Gastroesophageal sphincter (tissue), 4 donors: ENCODE results near the gene EBI3. TPM values are rescaled to one million over a fixed set of nuclear protein-coding genes. Genes with fewer than 3 reads are reported as not detected.

ENCODE experiments used
- ATAC-seq: fragments of 150-250 bp; one replicate; pipeline ENCODE4 v1.9.1; 2016; ENCODE audit warnings: mild to moderate bottlenecking, moderate library complexity
- H3K27ac ChIP-seq, 4 donors: fragments of 200-600 bp; sonication (generic) in 3 of 4; 1 replicate in 3 of 4; 2 replicates in 1 of 4; pipeline ENCODE4 v1.5.1; 2016 to 2019
- H3K27me3 ChIP-seq: fragments of 200-600 bp; sonication (generic); one replicate; pipeline ENCODE4 v1.5.1; 2019
- H3K36me3 ChIP-seq, 2 donors: fragments of 200-600 bp; sonication (generic); one replicate each; pipeline ENCODE4 v1.5.1; 2019; ENCODE audit warnings: control low read depth in 1 of 2
- H3K4me1 ChIP-seq, 3 donors: fragments of 200-600 bp; sonication (generic); 1 replicate in 2 of 3; 2 replicates in 1 of 3; pipeline ENCODE4 v1.5.1; 2016 to 2019; ENCODE audit warnings: control low read depth in 2 of 3
- H3K4me3 ChIP-seq, 2 donors: fragments of 200-600 bp; sonication (generic); one replicate each; pipeline ENCODE4 v1.5.1; 2019; ENCODE audit warnings: mild to moderate bottlenecking in 1 of 2, moderate library complexity in 1 of 2
- H3K9me3 ChIP-seq, 3 donors: fragments of 200-600 bp; sonication (generic); one replicate each; pipeline ENCODE4 v1.5.1; 2017 to 2019; ENCODE audit warnings: control low read depth in 2 of 3
- EP300 ChIP-seq: sonication (generic); formaldehyde crosslinking; IDR thresholded peaks from one replicate; pipeline ENCODE4 v1.6.1; 2017; ENCODE audit warnings: antibody characterized with exemption, mild to moderate bottlenecking
- POLR2A ChIP-seq, 2 donors: fragments of 450-650 bp; IDR thresholded peaks; one replicate each; pipeline ENCODE4 v1.6.1; 2017; ENCODE audit warnings: antibody characterized with exemption in 2 of 2, mild to moderate bottlenecking in 2 of 2, moderate library complexity in 1 of 2
- POLR2AphosphoS5 ChIP-seq: sonication (generic); formaldehyde crosslinking; IDR thresholded peaks from one replicate; pipeline ENCODE4 v1.6.1; 2017; ENCODE audit warnings: antibody characterized with exemption
- WGBS, 2 donors: methylation state at CpG; one replicate each; pipeline ENCODE4 v1.1.5; 2018; ENCODE audit warnings: low coverage in 1 of 2; 5-methylcytosine and 5-hydroxymethylcytosine counted together
- total RNA-seq, 4 donors: library from RNA; depleted of rRNA; stranded (reverse); fragments of >200 nt; gene quantifications; one replicate each; pipeline ENCODE4 v1.1.0, GENCODE V29; 2016
- TF ChIP-seq, protein P1 (sequence below), 4 experiments: fragments of 200-600 bp in 2 of 4; fragments of 450-650 bp in 2 of 4; sonication (generic) in 1 of 4; IDR thresholded peaks; one replicate each; pipeline ENCODE4 v1.5.1; 2017 to 2019; ENCODE audit warnings: antibody characterized with exemption in 4 of 4, mild to moderate bottlenecking in 2 of 4, moderate library complexity in 2 of 4

The EBI3 gene
- total RNA-seq, 4 donors from 2014 or later = 0.54 to 8.2 (median 0.96) TPM; not detected in 1

- no peaks in the 10 kb centered on the region for H3K9me3 ChIP-seq
- H3K4me3 ChIP-seq = no peak overlapping the region
- no peak overlapping the region for H3K27ac ChIP-seq
- peaks cover 0 to 19% (median 0%) of the 10 kb centered on the region in 3 donors for H3K4me1 ChIP-seq
- peaks cover 44% of the 10 kb centered on the region for H3K27me3 ChIP-seq
- no peak for ATAC-seq
- H3K36me3 ChIP-seq = no peaks in the 10 kb centered on the region
- no peak for TF ChIP-seq POLR2AphosphoS5
- TF ChIP-seq EP300 = no peak
- TF ChIP-seq, protein P1, sequence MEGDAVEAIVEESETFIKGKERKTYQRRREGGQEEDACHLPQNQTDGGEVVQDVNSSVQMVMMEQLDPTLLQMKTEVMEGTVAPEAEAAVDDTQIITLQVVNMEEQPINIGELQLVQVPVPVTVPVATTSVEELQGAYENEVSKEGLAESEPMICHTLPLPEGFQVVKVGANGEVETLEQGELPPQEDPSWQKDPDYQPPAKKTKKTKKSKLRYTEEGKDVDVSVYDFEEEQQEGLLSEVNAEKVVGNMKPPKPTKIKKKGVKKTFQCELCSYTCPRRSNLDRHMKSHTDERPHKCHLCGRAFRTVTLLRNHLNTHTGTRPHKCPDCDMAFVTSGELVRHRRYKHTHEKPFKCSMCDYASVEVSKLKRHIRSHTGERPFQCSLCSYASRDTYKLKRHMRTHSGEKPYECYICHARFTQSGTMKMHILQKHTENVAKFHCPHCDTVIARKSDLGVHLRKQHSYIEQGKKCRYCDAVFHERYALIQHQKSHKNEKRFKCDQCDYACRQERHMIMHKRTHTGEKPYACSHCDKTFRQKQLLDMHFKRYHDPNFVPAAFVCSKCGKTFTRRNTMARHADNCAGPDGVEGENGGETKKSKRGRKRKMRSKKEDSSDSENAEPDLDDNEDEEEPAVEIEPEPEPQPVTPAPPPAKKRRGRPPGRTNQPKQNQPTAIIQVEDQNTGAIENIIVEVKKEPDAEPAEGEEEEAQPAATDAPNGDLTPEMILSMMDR (IDR thresholded peaks at IDR 0.05) = no peak
- TF ChIP-seq POLR2A (IDR thresholded peaks at IDR 0.05) = no peak
- 78 to 94% methylated on average over 3 to 4 of the region's 4 CpGs for WGBS, 2 donors
Measured at GRCh38 chr19:4201798-4202197, 27.5 kb upstream of the EBI3 start.

DNA sequence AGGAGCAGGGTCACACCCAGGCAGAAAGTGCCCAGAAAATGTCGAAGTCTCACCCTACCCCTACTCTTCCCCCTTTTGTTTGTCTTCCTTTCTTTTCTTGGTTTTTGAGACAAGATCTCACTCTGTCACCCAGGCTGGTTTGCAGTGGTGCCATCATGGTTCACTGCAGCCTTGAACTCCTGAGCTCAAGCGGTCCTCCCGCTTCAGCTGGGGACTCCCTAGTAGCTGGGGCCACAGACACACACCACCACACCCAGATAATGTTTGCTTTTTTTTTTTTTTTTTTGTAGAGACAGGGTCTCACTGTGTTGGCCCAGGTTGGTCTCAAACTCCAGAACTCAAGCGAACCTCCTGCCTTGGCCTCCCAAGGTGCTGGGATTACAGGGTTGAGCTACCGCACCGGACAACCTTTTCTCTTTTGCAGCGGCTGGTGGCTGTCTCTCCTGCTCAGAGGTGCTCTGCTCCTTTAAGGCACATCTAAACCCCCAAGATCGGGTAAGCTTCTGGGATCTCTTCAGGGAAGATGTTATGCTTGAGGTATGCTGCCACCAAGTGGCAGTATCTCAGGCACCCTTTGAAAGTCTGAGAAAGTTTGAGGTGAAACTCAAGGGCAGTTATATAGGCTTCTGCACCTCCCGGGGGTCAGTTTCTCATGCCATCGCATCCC lies 22.4 kb upstream of the EBI3 start:
- Histone ChIP-seq H3K4me3 (no peak overlapping the region), H3K4me1 (peaks cover 0 to 9% (median 0%) of the 10 kb centered on the region in 3 donors), H3K9me3 (no peaks in the 10 kb centered on the region), H3K27ac (no peak overlapping the region), H3K36me3 (no peaks in the 10 kb centered on the region), H3K27me3 (peaks cover 43% of the 10 kb centered on the region)
- no peak for ATAC-seq
- TF ChIP-seq POLR2AphosphoS5 = no peak
- no peak for TF ChIP-seq EP300
- TF ChIP-seq, protein P1 (IDR thresholded peaks at IDR 0.05) = no peak
- no peak for TF ChIP-seq POLR2A (IDR thresholded peaks at IDR 0.05)
- 80 to 88% methylated on average over 3 to 5 of the region's 10 CpGs for WGBS, 2 donors

DNA sequence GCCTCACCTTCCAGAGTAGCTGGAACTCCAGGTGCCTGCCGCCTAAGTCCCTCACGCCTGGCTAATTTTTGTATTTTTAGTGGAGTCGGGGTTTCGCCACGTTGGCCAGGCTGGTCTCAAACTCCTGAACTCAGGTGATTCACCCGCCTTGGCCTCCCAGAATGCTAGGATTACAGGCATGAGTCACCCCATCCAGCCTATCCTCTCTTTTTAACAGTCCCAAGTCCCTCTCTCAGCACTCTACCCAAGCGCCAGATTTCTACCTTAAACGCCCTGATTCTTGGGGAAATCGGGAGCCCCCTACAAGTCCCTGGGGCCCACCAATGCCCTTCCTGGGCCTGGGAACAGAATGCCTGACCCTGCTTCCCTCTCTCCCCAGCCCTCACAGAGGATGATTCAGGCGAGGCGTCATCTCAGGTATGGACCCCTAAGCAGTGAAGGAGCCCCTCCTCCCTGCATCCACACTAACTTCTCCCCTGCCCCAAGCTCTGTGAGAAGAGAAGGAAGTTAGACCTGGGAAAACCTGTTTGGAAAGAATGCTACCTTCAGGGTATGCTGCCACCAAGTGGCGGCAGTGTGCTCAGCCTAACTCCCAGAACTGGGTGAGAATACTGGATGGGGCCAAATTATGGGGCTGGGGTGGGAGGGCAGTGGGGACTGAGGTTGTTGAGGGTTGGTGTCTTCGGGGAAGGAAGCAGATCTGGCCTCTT lies 20.8 kb upstream of the EBI3 start:
- Histone ChIP-seq H3K36me3 (no peaks in the 10 kb centered on the region), H3K4me1 (peaks cover 0 to 9% (median 0%) of the 10 kb centered on the region in 3 donors), H3K4me3 (no peak overlapping the region), H3K27me3 (peaks cover 43% of the 10 kb centered on the region), H3K27ac (no peak overlapping the region), H3K9me3 (no peaks in the 10 kb centered on the region)
- TF ChIP-seq, protein P1 (IDR thresholded peaks at IDR 0.05) = no peak
- TF ChIP-seq EP300 (no peak), POLR2A (IDR thresholded peaks at IDR 0.05) (no peak), POLR2AphosphoS5 (no peak)
- ATAC-seq = no peak
- WGBS, 2 donors = 77 to 90% methylated on average over 2 to 9 of the region's 13 CpGs

DNA sequence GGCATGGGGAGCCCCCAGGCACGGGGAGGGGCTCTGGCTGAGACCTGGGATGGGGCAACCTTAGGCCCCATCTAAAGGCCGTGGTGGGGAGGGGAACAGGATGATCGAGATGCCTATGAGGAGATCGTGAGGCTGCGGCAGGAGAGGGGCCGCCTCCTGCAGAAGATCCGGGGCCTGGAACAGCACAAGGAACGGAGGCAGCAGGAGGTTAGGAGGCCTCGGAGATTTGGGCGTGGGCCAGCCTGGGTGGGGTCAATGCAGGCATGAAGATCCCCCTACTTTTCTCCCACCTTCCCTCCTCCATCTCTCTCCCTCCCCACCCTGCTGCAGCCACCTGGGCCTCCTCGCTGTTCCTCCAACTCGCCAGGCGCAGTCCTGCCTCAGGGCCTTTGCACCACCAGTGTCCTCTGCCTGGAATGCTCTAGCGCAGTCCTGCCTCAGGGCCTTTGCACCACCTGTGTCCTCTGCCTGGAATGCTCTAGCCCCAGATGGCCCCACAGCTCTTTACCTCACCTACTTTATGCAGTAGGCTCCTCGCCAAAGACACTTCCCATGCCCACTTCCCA lies 19.1 kb upstream of the EBI3 start:
- Histone ChIP-seq H3K9me3 (no peaks in the 10 kb centered on the region), H3K27ac (no peak overlapping the region), H3K4me1 (no peaks in the 10 kb centered on the region), H3K27me3 (peaks cover 43% of the 10 kb centered on the region), H3K4me3 (no peak overlapping the region), H3K36me3 (no peaks in the 10 kb centered on the region)
- no peak for TF ChIP-seq POLR2A (IDR thresholded peaks at IDR 0.05)
- no peak for TF ChIP-seq POLR2AphosphoS5
- TF ChIP-seq, protein P1 (IDR thresholded peaks at IDR 0.05) = no peak
- TF ChIP-seq EP300 = no peak
- ATAC-seq = no peak
- 94 to 95% methylated on average over 5 to 7 of the region's 15 CpGs for WGBS, 2 donors
